Suprapubic skin (tissue), 4 donors: Measurements from ENCODE around the gene DCPS.

Experiments used
- CTCF ChIP-seq, 2 donors: fragments of 200-600 bp in 1 of 2; fragments of 450-650 bp in 1 of 2; sonication (generic) in 1 of 2; IDR thresholded peaks; one replicate each; pipeline ENCODE4 v1.5.1; 2016 to 2019; ENCODE audit warnings: antibody characterized with exemption in 2 of 2, mild to moderate bottlenecking in 1 of 2, moderate library complexity in 1 of 2
- EP300 ChIP-seq: sonication (generic); formaldehyde crosslinking; IDR thresholded peaks from one replicate; pipeline ENCODE4 v1.6.1; 2017; ENCODE audit warnings: antibody characterized with exemption
- POLR2A ChIP-seq, 2 donors: fragments of 450-650 bp; IDR thresholded peaks; one replicate each; pipeline ENCODE4 v1.6.1; 2017; ENCODE audit warnings: antibody characterized with exemption in 2 of 2, mild to moderate bottlenecking in 2 of 2, moderate library complexity in 2 of 2
- POLR2AphosphoS5 ChIP-seq, 3 donors: sonication (generic); formaldehyde crosslinking; IDR thresholded peaks; one replicate each; pipeline ENCODE4 v1.6.1; 2017; ENCODE audit warnings: antibody characterized with exemption in 3 of 3

- no peak for TF ChIP-seq EP300
- no peak for TF ChIP-seq CTCF (IDR thresholded peaks at IDR 0.05)
- peak in 1 of 2 donors; percentile 43 for TF ChIP-seq POLR2A (IDR thresholded peaks at IDR 0.05)
- peak in 2 of 3 donors; percentile 79 to 81 for TF ChIP-seq POLR2AphosphoS5 (IDR thresholded peaks at IDR 0.05)
Observed at GRCh38 chr11:126303623-126304456, at the start of gene DCPS.
